Cardiac muscle cell (in vitro differentiated cells and primary cell): ENCODE results near the gene SIGLEC1. TPM values are rescaled to one million over a fixed set of nuclear protein-coding genes. Genes with fewer than 3 reads are reported as not detected.
A peak's percentile ranks its signal among the peaks of the same experiment; 100 is the strongest.

ENCODE experiments used
- DNase-seq, 2 donors: peaks; one replicate each; pipeline versions ENCODE4 v3.0.0 to v3.0.0-alpha.2; 2010 to 2017; ENCODE audit warnings: low read depth in 1 of 2, low spot score in 1 of 2
- H3K27ac ChIP-seq: fragments of 200-600 bp; sonication (generic); 2 replicates; pipeline ENCODE4 v1.5.1; 2016
- H3K27me3 ChIP-seq: fragments of 200-600 bp; sonication (generic); 2 replicates; pipeline ENCODE4 v1.6.0; 2016; ENCODE audit warnings: control low read depth
- H3K36me3 ChIP-seq: fragments of 200-600 bp; sonication (generic); 2 replicates; pipeline ENCODE4 v1.5.1; 2016; ENCODE audit warnings: control low read depth
- H3K4me1 ChIP-seq: fragments of 200-600 bp; sonication (generic); 2 replicates; pipeline ENCODE4 v1.8.1; 2017; ENCODE audit warnings: low read depth, mild to moderate bottlenecking, mixed run types
- H3K4me3 ChIP-seq: fragments of 200-600 bp; sonication (generic); 2 replicates; pipeline ENCODE4 v1.5.1; 2016; ENCODE audit warnings: mild to moderate bottlenecking
- H3K9me3 ChIP-seq: fragments of 200-600 bp; sonication (generic); 2 replicates; pipeline ENCODE4 v1.5.1; 2017; ENCODE audit warnings: low read depth, mild to moderate bottlenecking, control low read depth
- polyA plus RNA-seq: library from polyadenylated mRNA; unstranded; fragments of >200 nt; fragmentation: Nextera tagmentation; extraction: Ambion mirVana; gene quantifications from 2 replicates; pipeline ENCODE4 v1.2.1, GENCODE V29; 2016
- total RNA-seq: library from RNA; depleted of rRNA; stranded (reverse); fragments of >200 nt; gene quantifications from 2 replicates; pipeline ENCODE4 v1.2.3, GENCODE V29; 2016
- TF ChIP-seq, protein P1 (sequence below): IDR thresholded peaks from 2 replicates; pipeline ENCODE4 v1.5.1; 2012; ENCODE audit warnings: low read depth, mild to moderate bottlenecking, low read length

The SIGLEC1 gene
- total and polyA plus RNA-seq, 2 experiments from 2014 or later, result not detected

DNA sequence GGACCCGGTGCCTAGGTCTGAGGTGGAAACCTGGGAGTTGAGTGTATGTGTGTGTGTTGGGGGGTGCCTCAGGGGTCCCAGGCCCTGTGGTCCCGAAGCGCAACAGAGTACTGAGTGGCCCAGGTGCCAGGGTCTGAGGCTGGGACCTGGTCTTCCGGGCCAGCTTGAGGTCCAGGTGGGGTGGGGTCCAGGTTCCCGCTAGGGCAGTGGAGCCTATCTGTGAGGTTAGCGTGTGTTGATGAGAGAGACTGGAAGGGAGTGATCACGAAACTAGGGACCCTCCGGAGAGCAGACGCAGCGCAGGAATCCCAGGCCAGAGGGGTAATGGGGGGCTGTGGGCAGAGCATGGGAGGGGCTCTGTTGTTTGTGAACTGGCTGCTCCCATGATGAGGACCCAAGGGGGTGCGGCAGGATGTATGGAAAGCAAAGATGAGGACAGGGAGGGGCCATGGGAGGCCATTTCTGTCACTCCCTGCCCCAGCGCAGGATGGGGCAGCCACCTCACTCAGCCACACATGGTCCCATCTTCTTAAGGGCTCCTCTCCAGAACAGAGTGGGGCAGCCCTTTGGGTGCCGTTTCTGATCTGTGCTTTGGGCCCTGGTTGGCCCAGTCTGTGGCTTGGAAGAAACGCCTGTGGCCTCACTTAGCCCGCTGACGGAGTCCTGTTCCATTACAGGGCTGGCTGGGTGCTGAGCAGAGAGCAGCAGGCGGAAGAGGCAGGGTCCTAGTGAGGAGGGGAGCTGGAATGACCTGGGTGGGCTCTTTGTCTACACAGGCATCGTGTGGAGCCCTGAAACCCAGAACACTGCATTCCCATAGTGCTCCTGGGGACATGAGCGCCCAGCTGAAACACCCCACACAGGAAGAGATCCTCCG, 21.0 kb upstream of the SIGLEC1 start:
- Histone ChIP-seq H3K27me3 (peaks cover 21% of the 10 kb centered on the region), H3K4me3 (no peak overlapping the region), H3K36me3 (no peaks in the 10 kb centered on the region), H3K9me3 (no peaks in the 10 kb centered on the region), H3K27ac (no peak overlapping the region), H3K4me1 (no peaks in the 10 kb centered on the region)
- TF ChIP-seq, protein P1, sequence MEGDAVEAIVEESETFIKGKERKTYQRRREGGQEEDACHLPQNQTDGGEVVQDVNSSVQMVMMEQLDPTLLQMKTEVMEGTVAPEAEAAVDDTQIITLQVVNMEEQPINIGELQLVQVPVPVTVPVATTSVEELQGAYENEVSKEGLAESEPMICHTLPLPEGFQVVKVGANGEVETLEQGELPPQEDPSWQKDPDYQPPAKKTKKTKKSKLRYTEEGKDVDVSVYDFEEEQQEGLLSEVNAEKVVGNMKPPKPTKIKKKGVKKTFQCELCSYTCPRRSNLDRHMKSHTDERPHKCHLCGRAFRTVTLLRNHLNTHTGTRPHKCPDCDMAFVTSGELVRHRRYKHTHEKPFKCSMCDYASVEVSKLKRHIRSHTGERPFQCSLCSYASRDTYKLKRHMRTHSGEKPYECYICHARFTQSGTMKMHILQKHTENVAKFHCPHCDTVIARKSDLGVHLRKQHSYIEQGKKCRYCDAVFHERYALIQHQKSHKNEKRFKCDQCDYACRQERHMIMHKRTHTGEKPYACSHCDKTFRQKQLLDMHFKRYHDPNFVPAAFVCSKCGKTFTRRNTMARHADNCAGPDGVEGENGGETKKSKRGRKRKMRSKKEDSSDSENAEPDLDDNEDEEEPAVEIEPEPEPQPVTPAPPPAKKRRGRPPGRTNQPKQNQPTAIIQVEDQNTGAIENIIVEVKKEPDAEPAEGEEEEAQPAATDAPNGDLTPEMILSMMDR, result no peak
- DNase-seq, result no peak

DNA sequence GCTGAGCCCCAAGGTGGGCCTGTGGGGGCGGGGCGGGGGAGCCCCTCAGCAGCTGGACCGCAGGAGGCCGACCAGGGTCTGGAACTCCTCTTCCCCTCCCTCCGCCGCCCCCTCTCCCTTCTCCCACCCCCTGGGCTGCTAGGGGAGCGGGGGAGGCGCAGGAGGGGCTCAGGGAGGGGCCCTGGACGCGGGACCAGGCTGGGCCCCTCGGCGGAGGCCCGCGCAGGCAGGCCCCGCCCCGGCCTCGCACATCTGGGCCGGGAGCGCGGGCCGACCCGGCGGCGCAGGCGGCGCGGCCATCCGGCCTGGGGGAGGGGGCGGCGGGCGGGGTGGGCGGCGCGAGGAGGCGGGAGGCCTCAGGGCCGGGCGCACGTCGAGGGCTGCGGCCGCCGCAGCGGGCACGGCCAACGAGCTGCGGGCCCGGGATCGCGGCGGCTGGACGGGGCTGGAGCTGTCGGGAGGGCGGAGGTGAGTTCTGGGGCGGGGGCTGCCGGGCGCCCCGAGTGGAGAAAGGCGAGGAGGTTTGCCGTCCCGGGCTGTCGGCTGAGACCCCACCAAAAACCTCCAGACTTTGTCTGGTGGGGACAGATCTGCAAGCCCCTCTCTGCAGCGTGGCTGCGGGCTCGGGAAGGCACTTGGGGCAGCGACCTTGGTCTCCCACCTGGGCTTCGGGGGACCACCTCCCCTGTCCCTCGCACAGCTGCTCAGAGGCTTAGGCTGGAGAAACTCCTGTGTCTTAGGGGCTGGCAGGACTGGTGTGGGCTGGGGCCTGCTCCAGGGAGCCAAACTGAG, 20.1 kb upstream of the SIGLEC1 start, which contains the start of gene HSPA12B:
TSS of gene HSPA12B (plus strand) at position 359 of the 792 bp plus-strand sequence. CDS start 5,990 bp downstream, outside the sequence.
- no peaks in the 10 kb centered on the region for H3K9me3 ChIP-seq
- H3K27ac ChIP-seq, result no peak within 1 kb of the TSS
- TF ChIP-seq, protein P1, result no peak
- no peak within 1 kb of the TSS for H3K4me3 ChIP-seq
- H3K27me3 ChIP-seq, result peaks cover 21% of the 10 kb centered on the region
- H3K4me1 ChIP-seq, result no peaks in the 10 kb centered on the region
- H3K36me3 ChIP-seq, result no peaks in the 10 kb centered on the region
- peak; percentile 34 to 35 for DNase-seq

DNA sequence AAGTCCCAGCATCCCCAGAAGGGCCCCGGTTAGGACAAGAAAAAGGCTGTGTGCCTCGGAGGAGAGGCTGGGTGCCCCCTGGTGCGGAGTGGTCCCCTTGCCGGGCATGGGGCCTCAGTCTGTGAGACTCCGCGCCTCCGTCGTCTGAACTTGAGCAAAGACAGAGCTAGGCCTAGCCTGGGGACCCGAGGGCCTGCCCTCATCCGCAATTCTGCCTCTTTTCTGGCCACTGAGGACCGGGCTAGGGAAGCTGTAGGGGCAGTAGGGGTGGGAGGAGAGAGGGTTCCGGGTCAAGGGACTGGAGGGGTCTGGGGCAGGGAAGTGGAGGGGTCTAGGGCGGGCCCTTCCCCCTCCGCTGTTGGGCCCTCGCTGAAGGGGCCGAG, 19.5 kb upstream of the SIGLEC1 start:
- DNase-seq, result no peak
- no peaks in the 10 kb centered on the region for H3K4me1 ChIP-seq
- H3K27me3 ChIP-seq, result peaks cover 26% of the 10 kb centered on the region
- TF ChIP-seq, protein P1, result no peak
- H3K9me3 ChIP-seq, result no peaks in the 10 kb centered on the region
- no peaks in the 10 kb centered on the region for H3K36me3 ChIP-seq
- no peak overlapping the region for H3K4me3 ChIP-seq
- H3K27ac ChIP-seq, result no peak overlapping the region

DNA sequence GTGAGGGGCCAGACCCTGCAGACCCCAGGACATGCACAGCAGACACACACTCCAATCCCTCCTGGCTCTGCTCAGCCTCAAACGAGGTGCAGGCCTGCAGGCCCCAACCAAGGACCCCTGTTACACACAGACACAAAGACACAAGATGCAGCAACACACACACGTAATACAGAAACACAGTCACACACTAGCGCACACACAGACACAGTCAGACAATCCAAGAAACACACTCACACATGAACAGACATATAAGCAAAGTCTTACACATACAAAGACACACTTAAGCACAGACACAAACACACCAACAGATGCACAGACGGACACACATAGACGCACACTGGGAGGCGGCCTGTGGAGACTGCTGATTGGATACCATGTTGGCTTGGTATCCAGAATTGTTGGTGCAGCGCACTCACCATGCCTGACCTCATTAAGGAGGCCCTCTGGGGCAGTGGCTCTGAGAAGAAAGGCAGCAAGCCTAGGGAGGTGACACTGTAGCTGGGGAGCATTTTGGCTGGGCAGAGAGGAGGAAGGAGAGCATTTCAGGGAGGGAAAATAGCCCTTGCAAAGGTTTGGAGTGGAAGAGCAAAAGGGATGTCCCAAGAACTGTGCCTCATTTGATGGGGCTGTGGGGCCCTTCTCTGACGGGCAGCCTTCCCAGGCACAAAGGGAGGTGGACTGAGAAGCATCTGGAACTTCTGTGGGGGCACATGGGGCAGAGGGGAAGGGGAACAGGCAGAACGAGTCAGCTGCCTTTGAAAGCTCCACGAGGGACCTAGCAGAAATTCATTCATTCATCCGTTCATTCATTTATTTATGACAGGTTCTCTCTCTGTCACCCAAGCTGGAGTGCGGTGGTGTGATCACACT, 18.6 kb upstream of the SIGLEC1 start:
- no peak overlapping the region for H3K4me3 ChIP-seq
- no peak overlapping the region for H3K27ac ChIP-seq
- H3K9me3 ChIP-seq, result no peaks in the 10 kb centered on the region
- H3K4me1 ChIP-seq, result no peaks in the 10 kb centered on the region
- TF ChIP-seq, protein P1, result no peak
- peaks cover 30% of the 10 kb centered on the region for H3K27me3 ChIP-seq
- H3K36me3 ChIP-seq, result no peaks in the 10 kb centered on the region
- no peak for DNase-seq
